ENCODE results near the gene SMYD3. TPM values are rescaled to one million over a fixed set of nuclear protein-coding genes. Genes with fewer than 3 reads are reported as not detected.
A peak's percentile ranks its signal among the peaks of the same experiment; 100 is the strongest.

Gene SMYD3
- total and polyA plus RNA-seq, 9 of the 15 experiments (the other 6 are each of a cell fraction or from before 2014, with no cell fraction given), result 128 to 440 (median 197) TPM

DNA sequence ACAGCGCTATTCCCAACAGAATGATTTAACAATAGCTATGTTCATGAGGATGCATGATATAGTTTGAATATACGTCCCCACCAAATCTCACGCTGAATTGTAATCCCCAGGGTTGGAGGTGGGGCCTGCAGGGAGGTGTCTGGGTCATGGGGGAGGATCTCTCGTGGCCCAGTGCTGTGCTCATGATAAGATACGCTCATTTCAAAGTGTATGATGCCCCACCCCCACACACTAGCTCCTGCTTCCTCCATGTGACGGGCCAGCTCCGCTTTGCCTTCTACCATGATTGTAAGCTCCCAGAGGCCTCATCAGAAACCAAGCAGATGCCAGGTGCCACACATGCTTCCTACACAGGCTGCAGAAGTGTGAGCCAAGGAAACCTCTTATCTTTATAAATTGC is 93.6 kb downstream of the SMYD3 start (continued):
- TF ChIP-seq CHD2 (IDR thresholded peaks at IDR 0.05; ENCODE audit: low read depth, low read length) (0 out of 2 replicates have a peak, but pooled peaks have one; percentile 31), FOXM1 (IDR thresholded peaks at IDR 0.05; ENCODE audit: low read depth) (peak; percentile 44; the same call in 1 of the 2 replicates), FOXM1 (CRISPR knock-in tag; IDR thresholded peaks at IDR 0.05; ENCODE audit: low read depth) (no peak), BDP1 (IDR thresholded peaks at IDR 0.05; ENCODE audit: insufficient read depth, insufficient read length) (no peak), CC2D1A (IDR thresholded peaks at IDR 0.05) (peak; percentile 58; the same call in 1 of the 2 replicates), CBX5 (IDR thresholded peaks at IDR 0.05; ENCODE audit: borderline replicate concordance, low read depth) (0 out of 2 replicates have a peak, but pooled peaks have one; percentile 49), GABPB1 (CRISPR knock-in tag; IDR thresholded peaks at IDR 0.05) (peak; percentile 53; the same call in 1 of the 2 replicates), TRIM24 (IDR thresholded peaks at IDR 0.05) (peak; percentile 46 to 54; a peak in 2 of 4 replicates), ZNF274 (IDR thresholded peaks at IDR 0.05; ENCODE audit: borderline replicate concordance, low read depth, low read length) (no peak), SMARCB1 (IDR thresholded peaks at IDR 0.05; ENCODE audit: insufficient read length, low read depth) (no peak), CBFA2T3 (IDR thresholded peaks at IDR 0.05) (peak; percentile 55; the same call in 1 of the 2 replicates), L3MBTL2 (IDR thresholded peaks at IDR 0.05) (peak; percentile 43; the same call in 1 of the 2 replicates), MYC (IDR thresholded peaks at IDR 0.05; ENCODE audit: low read depth, low read length) (0 out of 2 replicates have a peak, but pooled peaks have one; percentile 33), MYC (CRISPR knock-in tag; IDR thresholded peaks at IDR 0.05; ENCODE audit: borderline replicate concordance, low read depth) (no peak)
- TF ChIP-seq, protein P1, sequence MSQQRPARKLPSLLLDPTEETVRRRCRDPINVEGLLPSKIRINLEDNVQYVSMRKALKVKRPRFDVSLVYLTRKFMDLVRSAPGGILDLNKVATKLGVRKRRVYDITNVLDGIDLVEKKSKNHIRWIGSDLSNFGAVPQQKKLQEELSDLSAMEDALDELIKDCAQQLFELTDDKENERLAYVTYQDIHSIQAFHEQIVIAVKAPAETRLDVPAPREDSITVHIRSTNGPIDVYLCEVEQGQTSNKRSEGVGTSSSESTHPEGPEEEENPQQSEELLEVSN (IDR thresholded peaks at IDR 0.05; ENCODE audit: borderline replicate concordance in 1 of 2, extremely low read depth in 1 of 2, insufficient read depth in 1 of 2, insufficient read length in 1 of 2, low read depth in 1 of 2, low read length in 1 of 2, poor library complexity in 1 of 2, severe bottlenecking in 1 of 2), result peak in 1 of 2 experiments; percentile 20
- TF ChIP-seq, protein P2, sequence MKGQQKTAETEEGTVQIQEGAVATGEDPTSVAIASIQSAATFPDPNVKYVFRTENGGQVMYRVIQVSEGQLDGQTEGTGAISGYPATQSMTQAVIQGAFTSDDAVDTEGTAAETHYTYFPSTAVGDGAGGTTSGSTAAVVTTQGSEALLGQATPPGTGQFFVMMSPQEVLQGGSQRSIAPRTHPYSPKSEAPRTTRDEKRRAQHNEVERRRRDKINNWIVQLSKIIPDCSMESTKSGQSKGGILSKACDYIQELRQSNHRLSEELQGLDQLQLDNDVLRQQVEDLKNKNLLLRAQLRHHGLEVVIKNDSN (CRISPR knock-in tag; IDR thresholded peaks at IDR 0.05), result peak; percentile 60
- TF ChIP-seq, protein P3, sequence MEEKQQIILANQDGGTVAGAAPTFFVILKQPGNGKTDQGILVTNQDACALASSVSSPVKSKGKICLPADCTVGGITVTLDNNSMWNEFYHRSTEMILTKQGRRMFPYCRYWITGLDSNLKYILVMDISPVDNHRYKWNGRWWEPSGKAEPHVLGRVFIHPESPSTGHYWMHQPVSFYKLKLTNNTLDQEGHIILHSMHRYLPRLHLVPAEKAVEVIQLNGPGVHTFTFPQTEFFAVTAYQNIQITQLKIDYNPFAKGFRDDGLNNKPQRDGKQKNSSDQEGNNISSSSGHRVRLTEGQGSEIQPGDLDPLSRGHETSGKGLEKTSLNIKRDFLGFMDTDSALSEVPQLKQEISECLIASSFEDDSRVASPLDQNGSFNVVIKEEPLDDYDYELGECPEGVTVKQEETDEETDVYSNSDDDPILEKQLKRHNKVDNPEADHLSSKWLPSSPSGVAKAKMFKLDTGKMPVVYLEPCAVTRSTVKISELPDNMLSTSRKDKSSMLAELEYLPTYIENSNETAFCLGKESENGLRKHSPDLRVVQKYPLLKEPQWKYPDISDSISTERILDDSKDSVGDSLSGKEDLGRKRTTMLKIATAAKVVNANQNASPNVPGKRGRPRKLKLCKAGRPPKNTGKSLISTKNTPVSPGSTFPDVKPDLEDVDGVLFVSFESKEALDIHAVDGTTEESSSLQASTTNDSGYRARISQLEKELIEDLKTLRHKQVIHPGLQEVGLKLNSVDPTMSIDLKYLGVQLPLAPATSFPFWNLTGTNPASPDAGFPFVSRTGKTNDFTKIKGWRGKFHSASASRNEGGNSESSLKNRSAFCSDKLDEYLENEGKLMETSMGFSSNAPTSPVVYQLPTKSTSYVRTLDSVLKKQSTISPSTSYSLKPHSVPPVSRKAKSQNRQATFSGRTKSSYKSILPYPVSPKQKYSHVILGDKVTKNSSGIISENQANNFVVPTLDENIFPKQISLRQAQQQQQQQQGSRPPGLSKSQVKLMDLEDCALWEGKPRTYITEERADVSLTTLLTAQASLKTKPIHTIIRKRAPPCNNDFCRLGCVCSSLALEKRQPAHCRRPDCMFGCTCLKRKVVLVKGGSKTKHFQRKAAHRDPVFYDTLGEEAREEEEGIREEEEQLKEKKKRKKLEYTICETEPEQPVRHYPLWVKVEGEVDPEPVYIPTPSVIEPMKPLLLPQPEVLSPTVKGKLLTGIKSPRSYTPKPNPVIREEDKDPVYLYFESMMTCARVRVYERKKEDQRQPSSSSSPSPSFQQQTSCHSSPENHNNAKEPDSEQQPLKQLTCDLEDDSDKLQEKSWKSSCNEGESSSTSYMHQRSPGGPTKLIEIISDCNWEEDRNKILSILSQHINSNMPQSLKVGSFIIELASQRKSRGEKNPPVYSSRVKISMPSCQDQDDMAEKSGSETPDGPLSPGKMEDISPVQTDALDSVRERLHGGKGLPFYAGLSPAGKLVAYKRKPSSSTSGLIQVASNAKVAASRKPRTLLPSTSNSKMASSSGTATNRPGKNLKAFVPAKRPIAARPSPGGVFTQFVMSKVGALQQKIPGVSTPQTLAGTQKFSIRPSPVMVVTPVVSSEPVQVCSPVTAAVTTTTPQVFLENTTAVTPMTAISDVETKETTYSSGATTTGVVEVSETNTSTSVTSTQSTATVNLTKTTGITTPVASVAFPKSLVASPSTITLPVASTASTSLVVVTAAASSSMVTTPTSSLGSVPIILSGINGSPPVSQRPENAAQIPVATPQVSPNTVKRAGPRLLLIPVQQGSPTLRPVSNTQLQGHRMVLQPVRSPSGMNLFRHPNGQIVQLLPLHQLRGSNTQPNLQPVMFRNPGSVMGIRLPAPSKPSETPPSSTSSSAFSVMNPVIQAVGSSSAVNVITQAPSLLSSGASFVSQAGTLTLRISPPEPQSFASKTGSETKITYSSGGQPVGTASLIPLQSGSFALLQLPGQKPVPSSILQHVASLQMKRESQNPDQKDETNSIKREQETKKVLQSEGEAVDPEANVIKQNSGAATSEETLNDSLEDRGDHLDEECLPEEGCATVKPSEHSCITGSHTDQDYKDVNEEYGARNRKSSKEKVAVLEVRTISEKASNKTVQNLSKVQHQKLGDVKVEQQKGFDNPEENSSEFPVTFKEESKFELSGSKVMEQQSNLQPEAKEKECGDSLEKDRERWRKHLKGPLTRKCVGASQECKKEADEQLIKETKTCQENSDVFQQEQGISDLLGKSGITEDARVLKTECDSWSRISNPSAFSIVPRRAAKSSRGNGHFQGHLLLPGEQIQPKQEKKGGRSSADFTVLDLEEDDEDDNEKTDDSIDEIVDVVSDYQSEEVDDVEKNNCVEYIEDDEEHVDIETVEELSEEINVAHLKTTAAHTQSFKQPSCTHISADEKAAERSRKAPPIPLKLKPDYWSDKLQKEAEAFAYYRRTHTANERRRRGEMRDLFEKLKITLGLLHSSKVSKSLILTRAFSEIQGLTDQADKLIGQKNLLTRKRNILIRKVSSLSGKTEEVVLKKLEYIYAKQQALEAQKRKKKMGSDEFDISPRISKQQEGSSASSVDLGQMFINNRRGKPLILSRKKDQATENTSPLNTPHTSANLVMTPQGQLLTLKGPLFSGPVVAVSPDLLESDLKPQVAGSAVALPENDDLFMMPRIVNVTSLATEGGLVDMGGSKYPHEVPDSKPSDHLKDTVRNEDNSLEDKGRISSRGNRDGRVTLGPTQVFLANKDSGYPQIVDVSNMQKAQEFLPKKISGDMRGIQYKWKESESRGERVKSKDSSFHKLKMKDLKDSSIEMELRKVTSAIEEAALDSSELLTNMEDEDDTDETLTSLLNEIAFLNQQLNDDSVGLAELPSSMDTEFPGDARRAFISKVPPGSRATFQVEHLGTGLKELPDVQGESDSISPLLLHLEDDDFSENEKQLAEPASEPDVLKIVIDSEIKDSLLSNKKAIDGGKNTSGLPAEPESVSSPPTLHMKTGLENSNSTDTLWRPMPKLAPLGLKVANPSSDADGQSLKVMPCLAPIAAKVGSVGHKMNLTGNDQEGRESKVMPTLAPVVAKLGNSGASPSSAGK (IDR thresholded peaks at IDR 0.05), result peak; percentile 40

Data from K562 (cell line).